HEK293 (cell line): ENCODE data around the gene KLF12.
A peak's percentile ranks its signal among the peaks of the same experiment; 100 is the strongest.

Source experiments
- CTCF ChIA-PET: fragments of 350-600 bp; formaldehyde crosslinking; extraction: SDS; loops from one replicate; lab custom pipeline; 2021; ENCODE audit warnings: antibody characterized with exemption; lab: Yijun Ruan, JAX
- POLR2A ChIA-PET: fragments of 300-600 bp; formaldehyde crosslinking; extraction: SDS; loops from one replicate; lab custom pipeline; 2020; ENCODE audit warnings: antibody characterized with exemption, inconsistent platforms; lab: Yijun Ruan, JAX
- H3K27ac ChIP-seq: fragments of 200-500 bp; sonication (Bioruptor generic); 2 replicates; pipeline ENCODE4 v1.5.1; 2014; ENCODE audit warnings: low read depth, low read length, control low read depth, inconsistent platforms; ENCODE audit errors: extremely low read depth
- H3K36me3 ChIP-seq, 2 experiments: fragments of 200-500 bp in 1 of 2; sonication (Bioruptor generic) in 1 of 2; 1 replicate in 1 of 2; 2 replicates in 1 of 2; pipeline ENCODE4 v1.5.1; 2014 to 2017; ENCODE audit warnings: inconsistent platforms in 2 of 2, low read length in 2 of 2; ENCODE audit not compliant: control insufficient read depth in 2 of 2, insufficient read depth in 1 of 2
- H3K4me1 ChIP-seq: fragments of 200-500 bp; sonication (Bioruptor generic); 2 replicates; pipeline ENCODE4 v1.5.1; 2014; ENCODE audit warnings: mild to moderate bottlenecking, low read length, inconsistent platforms; ENCODE audit not compliant: control insufficient read depth, insufficient read depth
- H3K4me3 ChIP-seq: 2 replicates; pipeline ENCODE4 v1.5.1; 2011; ENCODE audit warnings: low read depth, mild to moderate bottlenecking, control low read depth, low read length, moderate library complexity
- H3K9me3 ChIP-seq: fragments of 200-500 bp; sonication (Bioruptor generic); 2 replicates; pipeline ENCODE4 v1.5.1; 2014; ENCODE audit warnings: low read depth, low read length, inconsistent platforms; ENCODE audit not compliant: control insufficient read depth, insufficient read depth
- BCL6B ChIP-seq: fragments of 450-650 bp; formaldehyde crosslinking; IDR thresholded peaks from 2 replicates; pipeline ENCODE4 v1.5.1; 2017; ENCODE audit warnings: missing biosample characterization, missing genetic modification characterization
- EGR2 ChIP-seq: fragments of 450-650 bp; formaldehyde crosslinking; IDR thresholded peaks from 2 replicates; pipeline ENCODE4 v1.5.1; 2016; ENCODE audit warnings: low read depth, missing biosample characterization, missing genetic modification characterization
- HOXC10 ChIP-seq: sonication (generic); formaldehyde crosslinking; IDR thresholded peaks from 2 replicates; pipeline ENCODE4 v1.8.1; 2023; ENCODE audit warnings: mild to moderate bottlenecking, missing genetic modification reagents
- KLF16 ChIP-seq: fragments of 450-650 bp; formaldehyde crosslinking; IDR thresholded peaks from 2 replicates; pipeline ENCODE4 v1.5.1; 2017; ENCODE audit warnings: missing biosample characterization, missing genetic modification characterization
- KLF8 ChIP-seq: fragments of 450-650 bp; formaldehyde crosslinking; IDR thresholded peaks from 2 replicates; pipeline ENCODE4 v1.5.1; 2016; ENCODE audit warnings: missing biosample characterization, missing genetic modification characterization
- MEIS1 ChIP-seq: sonication (generic); formaldehyde crosslinking; IDR thresholded peaks from 2 replicates; pipeline ENCODE4 v1.8.1; 2022; ENCODE audit warnings: missing genetic modification reagents, mild to moderate bottlenecking, borderline replicate concordance
- PBX3 ChIP-seq: sonication (generic); formaldehyde crosslinking; IDR thresholded peaks from 2 replicates; pipeline ENCODE4 v1.8.1; 2022; ENCODE audit warnings: mild to moderate bottlenecking, moderate library complexity, missing genetic modification reagents
- PRDM2 ChIP-seq: fragments of 450-650 bp; formaldehyde crosslinking; IDR thresholded peaks from 2 replicates; pipeline ENCODE4 v1.5.1; 2016; ENCODE audit warnings: missing biosample characterization, missing genetic modification characterization, borderline replicate concordance
- SP7 ChIP-seq: fragments of 450-650 bp; formaldehyde crosslinking; IDR thresholded peaks from 2 replicates; pipeline ENCODE4 v1.5.1; 2016; ENCODE audit warnings: missing biosample characterization, missing genetic modification characterization
- ZBTB11 ChIP-seq: fragments of 450-650 bp; formaldehyde crosslinking; conservative IDR thresholded peaks from 2 replicates; pipeline ENCODE4 v1.5.1; 2016; ENCODE audit warnings: low read depth, missing biosample characterization, missing genetic modification characterization
- ZBTB8A ChIP-seq: fragments of 450-650 bp; formaldehyde crosslinking; IDR thresholded peaks from 2 replicates; pipeline ENCODE4 v1.5.1; 2016; ENCODE audit warnings: missing biosample characterization, missing genetic modification characterization
- ZFP37 ChIP-seq: fragments of 450-650 bp; formaldehyde crosslinking; IDR thresholded peaks from 2 replicates; pipeline ENCODE4 v1.5.1; 2016; ENCODE audit warnings: missing biosample characterization, missing genetic modification characterization
- ZNF266 ChIP-seq: fragments of 450-650 bp; formaldehyde crosslinking; IDR thresholded peaks from 2 replicates; pipeline ENCODE4 v1.5.1; 2016; ENCODE audit warnings: missing biosample characterization, missing genetic modification characterization, low read depth
- ZNF335 ChIP-seq: fragments of 450-650 bp; formaldehyde crosslinking; conservative IDR thresholded peaks from 2 replicates; pipeline ENCODE4 v1.5.1; 2016; ENCODE audit warnings: missing biosample characterization, missing genetic modification characterization
- ZNF366 ChIP-seq: fragments of 450-650 bp; formaldehyde crosslinking; conservative IDR thresholded peaks from 2 replicates; pipeline ENCODE4 v1.5.1; 2016; ENCODE audit warnings: missing biosample characterization, missing genetic modification characterization
- ZNF473 ChIP-seq: fragments of 450-650 bp; formaldehyde crosslinking; IDR thresholded peaks from 2 replicates; pipeline ENCODE4 v1.5.1; 2017; ENCODE audit warnings: missing biosample characterization, missing genetic modification characterization
- ZNF560 ChIP-seq: fragments of 450-650 bp; formaldehyde crosslinking; IDR thresholded peaks from 2 replicates; pipeline ENCODE4 v1.5.1; 2017; ENCODE audit warnings: missing biosample characterization, missing genetic modification characterization, borderline replicate concordance
- ZNF610 ChIP-seq: fragments of 450-650 bp; formaldehyde crosslinking; IDR thresholded peaks from 2 replicates; pipeline ENCODE4 v1.5.1; 2016; ENCODE audit warnings: missing biosample characterization, missing genetic modification characterization, borderline replicate concordance
- ZNF747 ChIP-seq: fragments of 450-650 bp; formaldehyde crosslinking; IDR thresholded peaks from 2 replicates; pipeline ENCODE4 v1.5.1; 2016; ENCODE audit warnings: missing biosample characterization, missing genetic modification characterization
- ZNF76 ChIP-seq: fragments of 450-650 bp; formaldehyde crosslinking; IDR thresholded peaks from 2 replicates; pipeline ENCODE4; 2016; ENCODE audit warnings: low read depth, missing biosample characterization, missing genetic modification characterization, borderline replicate concordance
- ZSCAN23 ChIP-seq: fragments of 450-650 bp; formaldehyde crosslinking; IDR thresholded peaks from 2 replicates; pipeline ENCODE4 v1.5.1; 2016; ENCODE audit warnings: missing biosample characterization, missing genetic modification characterization
- ZSCAN30 ChIP-seq: fragments of 450-650 bp; IDR thresholded peaks from 2 replicates; pipeline ENCODE4 v1.5.1; 2018; ENCODE audit warnings: missing biosample characterization, mild to moderate bottlenecking, missing genetic modification characterization, moderate library complexity

The KLF12 gene

GRCh38 chr13:74136084-74136658, 2.0 kb upstream of the KLF12 start (continued):
- TF ChIP-seq PRDM2 (tag by site-specific recombination) (no peak), ZBTB8A (tag by site-specific recombination) (peak; percentile 59; the same call in 1 of the 2 replicates), ZNF747 (no peak), ZNF560 (tag by site-specific recombination) (no peak), PBX3 (no peak), BCL6B (tag by site-specific recombination) (no peak), ZNF335 (peak; percentile 35), MEIS1 (CRISPR knock-in tag) (no peak), ZSCAN23 (no peak)

GRCh38 chr13:74135326-74136083, 1.3 kb upstream of the KLF12 start:
- H3K4me3 ChIP-seq, result peak overlapping the region; percentile 75
- H3K4me1 ChIP-seq, result no peaks in the 10 kb centered on the region; the same call in 1 of the 2 replicates
- no peaks in the 10 kb centered on the region for H3K9me3 ChIP-seq
- peak overlapping the region; percentile 98 for H3K27ac ChIP-seq
- ChIA-PET POLR2A (interaction anchor here (0.9 to 1.0 kb wide), 3 partner anchors 151 to 308 kb away, joined by 4 to 5 read pairs (median 5); no protein-coding TSS in a partner anchor), CTCF (no interaction called here)
- no peaks in the 10 kb centered on the region for H3K36me3 ChIP-seq
- TF ChIP-seq ZNF76 (tag by site-specific recombination), result peak; percentile 63; the same call in 1 of the 2 replicates
- TF ChIP-seq ZNF473 (tag by site-specific recombination), result no peak
- TF ChIP-seq ZNF266 (tag by site-specific recombination), result no peak
- TF ChIP-seq ZSCAN30, result peak; percentile 52; the same call in 1 of the 2 replicates
- 0 out of 2 replicates have a peak, but pooled peaks have one; percentile 5 for TF ChIP-seq ZNF366 (tag by site-specific recombination)
- TF ChIP-seq ZNF610 (tag by site-specific recombination), result no peak
- peak; percentile 13; the same call in 1 of the 2 replicates for TF ChIP-seq EGR2 (tag by site-specific recombination)
- TF ChIP-seq SP7 (tag by site-specific recombination), result peak; percentile 45
- 0 out of 2 replicates have a peak, but pooled peaks have one; percentile 0 for TF ChIP-seq KLF16 (tag by site-specific recombination)
- TF ChIP-seq HOXC10 (CRISPR knock-in tag), result peak; percentile 49; the same call in 1 of the 2 replicates
- TF ChIP-seq ZFP37 (tag by site-specific recombination), result peak; percentile 88
- peak; percentile 56 for TF ChIP-seq ZBTB11
- TF ChIP-seq KLF8, result 0 out of 2 replicates have a peak, but pooled peaks have one; percentile 17
